Measurements from ENCODE around the gene MRPL24.

The MRPL24 gene

GRCh38 chr1:156744344-156744743, 3.5 kb upstream of the MRPL24 start:
- DNase-seq: no peak
- TF ChIP-seq GATA1 (IDR thresholded peaks at IDR 0.05; ENCODE audit: low read depth, low read length): no peak
- TF ChIP-seq POLR2A (IDR thresholded peaks at IDR 0.05; ENCODE audit: low read length): no peak

GRCh38 chr1:156743367-156744302, 2.7 kb upstream of the MRPL24 start:
- TF ChIP-seq POLR2A (IDR thresholded peaks at IDR 0.05; ENCODE audit: low read length): no peak
- TF ChIP-seq GATA1 (IDR thresholded peaks at IDR 0.05; ENCODE audit: low read depth, low read length): no peak
- no peak for DNase-seq

GRCh38 chr1:156742801-156743200, 1.9 kb upstream of the MRPL24 start:
- TF ChIP-seq GATA1 (IDR thresholded peaks at IDR 0.05; ENCODE audit: low read depth, low read length) (no peak), POLR2A (IDR thresholded peaks at IDR 0.05; ENCODE audit: low read length) (no peak)
- no peak for DNase-seq

- DNase-seq: no peak
- TF ChIP-seq GATA1 (IDR thresholded peaks at IDR 0.05; ENCODE audit: low read depth, low read length): no peak
- no peak for TF ChIP-seq POLR2A (IDR thresholded peaks at IDR 0.05; ENCODE audit: low read length)
Measured at GRCh38 chr1:156742017-156742416, 1.1 kb upstream of the MRPL24 start.

GRCh38 chr1:156741481-156741983, 644 bp upstream of the MRPL24 start:
- DNase-seq: no peak
- TF ChIP-seq POLR2A (IDR thresholded peaks at IDR 0.05; ENCODE audit: low read length) (no peak), GATA1 (IDR thresholded peaks at IDR 0.05; ENCODE audit: low read depth, low read length) (no peak)

- TF ChIP-seq GATA1 (IDR thresholded peaks at IDR 0.05; ENCODE audit: low read depth, low read length) (no peak), POLR2A (IDR thresholded peaks at IDR 0.05; ENCODE audit: low read length) (no peak)
- DNase-seq: no peak
Measured at GRCh38 chr1:156740237-156740740, 599 bp downstream of the MRPL24 start.

GRCh38 chr1:156738916-156739315, 2.0 kb downstream of the MRPL24 start:
- no peak for DNase-seq
- TF ChIP-seq GATA1 (IDR thresholded peaks at IDR 0.05; ENCODE audit: low read depth, low read length): no peak
- no peak for TF ChIP-seq POLR2A (IDR thresholded peaks at IDR 0.05; ENCODE audit: low read length)

- no peak for DNase-seq
- TF ChIP-seq GATA1 (IDR thresholded peaks at IDR 0.05; ENCODE audit: low read depth, low read length): no peak
- TF ChIP-seq POLR2A (IDR thresholded peaks at IDR 0.05; ENCODE audit: low read length): no peak
Measured at GRCh38 chr1:156738407-156738806, 2.5 kb downstream of the MRPL24 start.

- TF ChIP-seq POLR2A (IDR thresholded peaks at IDR 0.05; ENCODE audit: low read length) (no peak), GATA1 (IDR thresholded peaks at IDR 0.05; ENCODE audit: low read depth, low read length) (no peak)
- DNase-seq: no peak
Measured at GRCh38 chr1:156733989-156734584, 6.8 kb downstream of the MRPL24 start.

GRCh38 chr1:156728599-156729462, 12.1 kb downstream of the MRPL24 start, which contains the start of gene ISG20L2:
Gene ISG20L2, minus strand, starts transcription at chr1:156728766. Its CDS starts 1,114 bp downstream, at chr1:156727652.
- peak; percentile 99 for DNase-seq
- TF ChIP-seq POLR2A (IDR thresholded peaks at IDR 0.05; ENCODE audit: low read length) (peak; percentile 94), GATA1 (IDR thresholded peaks at IDR 0.05; ENCODE audit: low read depth, low read length) (no peak)

- TF ChIP-seq GATA1 (IDR thresholded peaks at IDR 0.05; ENCODE audit: low read depth, low read length): no peak
- peak; percentile 55 for TF ChIP-seq POLR2A (IDR thresholded peaks at IDR 0.05; ENCODE audit: low read length)
- DNase-seq: peak; percentile 93
Measured at GRCh38 chr1:156727926-156728598, 12.8 kb downstream of the MRPL24 start, which contains the start of gene METTL25B. Gene METTL25B, plus strand, starts transcription at chr1:156728469. Its CDS starts 636 bp downstream, at chr1:156729105.

GRCh38 chr1:156727492-156727891, 13.4 kb downstream of the MRPL24 start:
- DNase-seq: no peak
- TF ChIP-seq GATA1 (IDR thresholded peaks at IDR 0.05; ENCODE audit: low read depth, low read length): no peak
- TF ChIP-seq POLR2A (IDR thresholded peaks at IDR 0.05; ENCODE audit: low read length): no peak
